Measurements from ENCODE around the gene KCNQ5. TPM values are rescaled to one million over a fixed set of nuclear protein-coding genes. Genes with fewer than 3 reads are reported as not detected.

Gene KCNQ5
- total RNA-seq, 1 experiment from 2014 or later, result 0.07 TPM

- H3K14ac ChIP-seq (ENCODE audit: insufficient read depth, low read length), result no peak overlapping the region
- no peak overlapping the region for H3K9ac ChIP-seq (ENCODE audit: extremely low read depth, insufficient read length, low read length)
- H3K18ac ChIP-seq (ENCODE audit: insufficient read length, low read depth, low read length), result no peak overlapping the region
- no peaks in the 10 kb centered on the region for H3K79me1 ChIP-seq (ENCODE audit: insufficient read depth, low read depth, low read length, poor library complexity, severe bottlenecking)
- H2AFZ ChIP-seq (ENCODE audit: low read length), result no peak overlapping the region
- no peak overlapping the region for H2BK12ac ChIP-seq (ENCODE audit: insufficient read length, low read depth, low read length)
- H4K20me1 ChIP-seq (ENCODE audit: control insufficient read depth, insufficient read depth, insufficient read length), result no peaks in the 10 kb centered on the region
- no peak overlapping the region for H3K23ac ChIP-seq (ENCODE audit: insufficient read length, low read depth, low read length)
- peaks cover 0 to 2% (median 0%) of the 10 kb centered on the region in 3 experiments; a peak in 1 of 7 replicates for H3K36me3 Mint-ChIP-seq (ENCODE audit: insufficient read depth in 1 of 3, low read depth in 3 of 3)
- WGBS (ENCODE audit: extremely low coverage, insufficient read length, low lambda C conversion rate), result no CpG with 5 or more reads among the region's 4 CpGs
- no peak overlapping the region for H3K4me3 Mint-ChIP-seq
- no peak overlapping the region for H2BK120ac ChIP-seq (ENCODE audit: low read depth, low read length, poor library complexity, severe bottlenecking)
- no peaks in the 10 kb centered on the region for H3K79me2 ChIP-seq (ENCODE audit: insufficient read depth, low read length)
- H3T11ph ChIP-seq (ENCODE audit: low read length), result no peak overlapping the region
- TF ChIP-seq CTCF (conservative IDR thresholded peaks at IDR 0.05), result no peak
- no peak overlapping the region for H2BK5ac ChIP-seq (ENCODE audit: insufficient read length, low read length)
- no peaks in the 10 kb centered on the region for H3K23me2 ChIP-seq (ENCODE audit: insufficient read length, low read depth, low read length, poor library complexity, severe bottlenecking)
- H3K27me3 Mint-ChIP-seq (ENCODE audit: low read depth), result no peaks in the 10 kb centered on the region
- H3K4me2 ChIP-seq (ENCODE audit: insufficient read depth, insufficient read length, low read length), result no peak overlapping the region
- no peak overlapping the region for H4K5ac ChIP-seq (ENCODE audit: insufficient read length, low read depth, low read length)
- H3K9me3 ChIP-seq (ENCODE audit: control insufficient read depth, low read depth, low read length), result no peaks in the 10 kb centered on the region
- H3K4me1 Mint-ChIP-seq, result no peaks in the 10 kb centered on the region
- H3K4ac ChIP-seq (ENCODE audit: low read depth, low read length), result no peak overlapping the region
- no peaks in the 10 kb centered on the region for H3K27me3 ChIP-seq (ENCODE audit: insufficient read depth, low read length)
- H3K4me1 ChIP-seq (ENCODE audit: insufficient read depth, low read length), result no peaks in the 10 kb centered on the region
- peaks cover 0 to under 1% of the 10 kb centered on the region in 2 experiments; a peak in 2 of 5 replicates for H3K9me3 Mint-ChIP-seq
- H4K91ac ChIP-seq (ENCODE audit: insufficient read length, low read depth, low read length), result no peak overlapping the region
- H3K27ac Mint-ChIP-seq, result no peak overlapping the region
- no peak overlapping the region for H4K8ac ChIP-seq (replicated peaks; ENCODE audit: insufficient read length, low read depth, low read length)
- H3K27ac ChIP-seq (ENCODE audit: insufficient read length, low read depth, low read length), result no peak overlapping the region
- no peak overlapping the region for H2BK15ac ChIP-seq (ENCODE audit: low read depth, low read length)
- no peak overlapping the region for H2BK20ac ChIP-seq (ENCODE audit: low read depth, low read length, poor library complexity, severe bottlenecking)
- no peak for DNase-seq
- H3K56ac ChIP-seq (ENCODE audit: insufficient read length, low read depth, low read length), result no peak overlapping the region
- H2AK5ac ChIP-seq (ENCODE audit: insufficient read length, low read length), result no peak overlapping the region
Measured at GRCh38 chr6:73104921-73105320, 483.1 kb downstream of the KCNQ5 start.

Measured in H9 (cell line).